SK-N-SH (cell line): Measurements from ENCODE around the gene GIGYF1. TPM values are rescaled to one million over a fixed set of nuclear protein-coding genes. Genes with fewer than 3 reads are reported as not detected.
A peak's percentile ranks its signal among the peaks of the same experiment; 100 is the strongest.

Experiments used
- CTCF ChIA-PET: fragments of 300-600, 350-600 bp; formaldehyde crosslinking; extraction: SDS; loops from one replicate; lab custom pipeline; 2021; lab: Yijun Ruan, JAX
- POLR2A ChIA-PET: fragments of 350-600 bp; sonication (Branson Sonifier 250); formaldehyde crosslinking; extraction: SDS; loops from one replicate; lab custom pipeline; 2020; ENCODE audit warnings: antibody characterized with exemption, inconsistent platforms; lab: Yijun Ruan, JAX
- DNase-seq: peaks from one replicate; pipeline ENCODE4 v3.0.0; 2012
- H2AFZ ChIP-seq: fragments of 200-600 bp; sonication (generic); 2 replicates; pipeline ENCODE4 v1.8.1; 2016; ENCODE audit warnings: antibody characterized with exemption, mild to moderate bottlenecking, low read depth
- H3F3A ChIP-seq: fragments of 200-600 bp; sonication (generic); replicated peaks from 2 replicates; pipeline ENCODE3; 2016; ENCODE audit warnings: antibody characterized with exemption, mild to moderate bottlenecking; ENCODE audit not compliant: insufficient read depth
- H3K27ac ChIP-seq, 2 experiments: fragments of 200-500 bp in 1 of 2; fragments of 200-600 bp in 1 of 2; sonication (Bioruptor generic) in 1 of 2; sonication (generic), shearing (Covaris generic) in 1 of 2; 2 replicates each; pipeline versions ENCODE4 v1.5.1 to v1.6.1; 2014 to 2016; ENCODE audit warnings: low read depth in 2 of 2, inconsistent platforms in 1 of 2, low read length in 1 of 2, mild to moderate bottlenecking in 1 of 2, mixed read lengths in 1 of 2
- H3K27me3 ChIP-seq: fragments of 200-600 bp; sonication (generic), shearing (Covaris generic); 2 replicates; pipeline ENCODE4 v1.6.1; 2016; ENCODE audit warnings: mixed run types; ENCODE audit not compliant: insufficient read depth
- H3K36me3 ChIP-seq, 2 experiments: fragments of 200-500 bp in 1 of 2; fragments of 200-600 bp in 1 of 2; sonication (Bioruptor generic) in 1 of 2; sonication (generic) in 1 of 2; replicated peaks in 1 of 2; 2 replicates each; pipeline versions ENCODE3 to v1.5.1; 2014 to 2016; ENCODE audit warnings: low read length in 1 of 2, mild to moderate bottlenecking in 1 of 2; ENCODE audit not compliant: insufficient read depth in 2 of 2, control insufficient read depth in 1 of 2
- H3K4me1 ChIP-seq, 2 experiments: fragments of 200-500 bp in 1 of 2; fragments of 200-600 bp in 1 of 2; sonication (Bioruptor generic) in 1 of 2; sonication (generic), shearing (Covaris generic) in 1 of 2; 2 replicates each; pipeline versions ENCODE4 v1.5.1 to v1.6.1; 2014 to 2016; ENCODE audit warnings: low read depth in 1 of 2, low read length in 1 of 2, mixed run types in 1 of 2; ENCODE audit not compliant: insufficient read depth in 2 of 2, control insufficient read depth in 1 of 2
- H3K4me2 ChIP-seq: fragments of 200-600 bp; sonication (generic), shearing (Covaris generic); 2 replicates; pipeline ENCODE4 v1.6.1; 2017; ENCODE audit warnings: mixed run types
- H3K4me3 ChIP-seq, 2 experiments: fragments of 200-500 bp in 1 of 2; fragments of 200-600 bp in 1 of 2; sonication (Bioruptor generic) in 1 of 2; sonication (generic), shearing (Covaris generic) in 1 of 2; 2 replicates each; pipeline versions ENCODE4 v1.5.1 to v1.8.1; 2014 to 2016; ENCODE audit warnings: low read depth in 2 of 2, inconsistent platforms in 1 of 2, low read length in 1 of 2, mild to moderate bottlenecking in 1 of 2, mixed read lengths in 1 of 2, moderate library complexity in 1 of 2
- H3K79me2 ChIP-seq: fragments of 200-600 bp; sonication (generic); 2 replicates; pipeline ENCODE4 v1.8.1; 2017; ENCODE audit warnings: mild to moderate bottlenecking; ENCODE audit not compliant: insufficient read depth
- H3K9ac ChIP-seq: fragments of 200-600 bp; sonication (generic); 2 replicates; pipeline ENCODE4 v1.6.1; 2017; ENCODE audit warnings: mixed run types
- H3K9me2 ChIP-seq: fragments of 200-600 bp; sonication (generic); 2 replicates; pipeline ENCODE4 v1.6.1; 2017; ENCODE audit warnings: mixed run types
- H3K9me3 ChIP-seq: fragments of 200-600 bp; sonication (generic); 2 replicates; pipeline ENCODE4 v1.6.1; 2017; ENCODE audit warnings: mixed run types, mild to moderate bottlenecking, moderate library complexity
- H4K20me1 ChIP-seq: fragments of 200-600 bp; sonication (generic); 2 replicates; pipeline ENCODE4 v1.6.1; 2017; ENCODE audit warnings: mild to moderate bottlenecking, mixed run types; ENCODE audit not compliant: insufficient read depth
- CHD2 ChIP-seq: fragments of 150-350 bp; IDR thresholded peaks from 2 replicates; pipeline ENCODE4 v1.6.1; 2018; ENCODE audit warnings: low read length; ENCODE audit not compliant: partially characterized antibody
- CTCF ChIP-seq: fragments of 200-600 bp; sonication (generic); IDR thresholded peaks from 2 replicates; pipeline ENCODE4 v1.6.1; 2017; ENCODE audit warnings: antibody characterized with exemption, mild to moderate bottlenecking, moderate library complexity
- FOSL2 ChIP-seq: IDR thresholded peaks from 2 replicates; pipeline ENCODE4 v1.4.0; 2012; ENCODE audit warnings: low read depth, mild to moderate bottlenecking, moderate library complexity, borderline replicate concordance
- FOXJ3 ChIP-seq: sonication (generic); formaldehyde crosslinking; IDR thresholded peaks from 2 replicates; pipeline ENCODE4 v1.5.1; 2020; ENCODE audit warnings: mild to moderate bottlenecking, missing genetic modification reagents
- FOXM1 ChIP-seq: IDR thresholded peaks from 2 replicates; pipeline ENCODE4 v1.4.0; 2012; ENCODE audit warnings: low read depth, mild to moderate bottlenecking
- GATA2 ChIP-seq: sonication (generic); formaldehyde crosslinking; IDR thresholded peaks from 2 replicates; pipeline ENCODE4 v1.5.0; 2020; ENCODE audit warnings: mild to moderate bottlenecking, missing genetic modification reagents
- IRF3 ChIP-seq: fragments of 150-350 bp; IDR thresholded peaks from 2 replicates; pipeline ENCODE4 v1.6.1; 2016; ENCODE audit warnings: mild to moderate bottlenecking, low read depth, low read length
- MAX ChIP-seq: IDR thresholded peaks from 2 replicates; pipeline ENCODE4 v1.4.0; 2012; ENCODE audit warnings: low read depth
- MEF2A ChIP-seq: IDR thresholded peaks from 2 replicates; pipeline ENCODE4 v1.4.0; 2012; ENCODE audit warnings: low read depth, borderline replicate concordance
- MXI1 ChIP-seq: IDR thresholded peaks from 2 replicates; pipeline ENCODE4 v1.6.1; 2012; ENCODE audit warnings: mild to moderate bottlenecking, low read depth, low read length, improper control_type of control experiment
- NFIC ChIP-seq: IDR thresholded peaks from 2 replicates; pipeline ENCODE4 v1.4.0; 2012; ENCODE audit warnings: borderline replicate concordance
- PBX3 ChIP-seq: IDR thresholded peaks from 2 replicates; pipeline ENCODE4; 2012
- POLR2AphosphoS5 ChIP-seq: IDR thresholded peaks from 2 replicates; pipeline ENCODE4 v1.6.1; 2012; ENCODE audit warnings: low read depth, low read length
- RFX5 ChIP-seq: IDR thresholded peaks from 2 replicates; pipeline ENCODE4 v1.6.1; 2012; ENCODE audit warnings: mild to moderate bottlenecking, improper control_type of control experiment, low read length
- SIN3A ChIP-seq: IDR thresholded peaks from 2 replicates; pipeline ENCODE4 v1.6.1; 2012; ENCODE audit warnings: low read depth, mild to moderate bottlenecking, low read length, moderate library complexity, borderline replicate concordance
- TEAD4 ChIP-seq: IDR thresholded peaks from 2 replicates; pipeline ENCODE4 v1.4.0; 2012; ENCODE audit warnings: mild to moderate bottlenecking, borderline replicate concordance; ENCODE audit not compliant: insufficient read depth
- USF1 ChIP-seq: IDR thresholded peaks from 2 replicates; pipeline ENCODE4 v1.4.0; 2012; ENCODE audit warnings: low read depth, borderline replicate concordance
- USF2 ChIP-seq: fragments of 150-350 bp; IDR thresholded peaks from 2 replicates; pipeline ENCODE4 v1.6.1; 2017; ENCODE audit warnings: antibody characterized with exemption, low read length, low read depth, borderline replicate concordance
- WGBS: methylation state at CpG from one replicate; pipeline ENCODE4 v1.1.6; 2017; ENCODE audit warnings: low lambda C conversion rate; 5-methylcytosine and 5-hydroxymethylcytosine counted together
- polyA plus RNA-seq, 3 experiments: library from polyadenylated mRNA; depleted of rRNA; stranded (reverse); fragments of >200 nt; gene quantifications; 2 replicates each; pipeline ENCODE4 v1.2.3, GENCODE V29; 2012

GIGYF1 gene
- polyA plus RNA-seq, 1 of the 3 experiments (the other 2 are of a cell fraction): 19.4 TPM

GRCh38 chr7:100684534-100685042, 9.5 kb downstream of the GIGYF1 start:
- 95% methylated on average over 16 of the region's 16 CpGs for whole genome bisulfite sequencing
- Histone ChIP-seq H3F3A (peaks cover 30% of the 10 kb centered on the region), H3K9ac (no peak overlapping the region), H3K27ac (no peak overlapping the region; a peak in 1 of 4 replicates), H3K4me2 (no peak overlapping the region), H3K4me3 (no peak overlapping the region), H3K4me1 (peaks cover 0 to 5% of the 10 kb centered on the region in 2 experiments; a peak in 1 of 4 replicates), H3K79me2 (peaks cover 19% of the 10 kb centered on the region), H3K36me3 (peaks cover 25 to 97% of the 10 kb centered on the region in 2 experiments), H3K9me2 (no peaks in the 10 kb centered on the region), H3K9me3 (no peaks in the 10 kb centered on the region), H4K20me1 (peaks cover 34% of the 10 kb centered on the region), H2AFZ (no peak overlapping the region), H3K27me3 (no peaks in the 10 kb centered on the region)
- CTCF ChIA-PET: interaction anchor here (0.7 to 10.5 kb wide), 8 partner anchors 8 to 202 kb away, joined by 3 to 227 read pairs (median 5); partner anchors contain the start of genes GIGYF1, MOSPD3 and POP7
- DNase-seq: no peak
- POLR2A ChIA-PET: no interaction called here
- TF ChIP-seq CHD2 (no peak), TEAD4 (no peak), MXI1 (no peak), RFX5 (no peak)

GRCh38 chr7:100683659-100684533, 10.2 kb downstream of the GIGYF1 start:
- DNase-seq: peak; percentile 44
- Histone ChIP-seq H3K36me3 (peaks cover 30 to 99% of the 10 kb centered on the region in 2 experiments), H3K9me3 (no peaks in the 10 kb centered on the region), H2AFZ (no peak overlapping the region), H3K4me2 (no peak overlapping the region), H3K79me2 (peaks cover 12% of the 10 kb centered on the region), H3F3A (peaks cover 37% of the 10 kb centered on the region), H3K27ac (no peak overlapping the region), H3K9me2 (no peaks in the 10 kb centered on the region), H3K4me3 (no peak overlapping the region), H3K4me1 (peaks cover 0 to 12% of the 10 kb centered on the region in 2 experiments; a peak in 1 of 4 replicates), H3K27me3 (no peaks in the 10 kb centered on the region), H4K20me1 (peaks cover 34% of the 10 kb centered on the region), H3K9ac (no peak overlapping the region)
- CTCF ChIA-PET: interaction anchor here (0.9 to 10.5 kb wide), 9 partner anchors 9 to 169 kb away, joined by 3 to 227 read pairs (median 5); partner anchors contain the start of genes GIGYF1, MOSPD3, POP7 and SLC12A9
- WGBS: 96% methylated on average over 29 of the region's 37 CpGs
- POLR2A ChIA-PET: interaction anchor here (0.7 to 1.8 kb wide), 4 partner anchors 9 to 105 kb away, joined by 3 to 9 read pairs (median 4); no protein-coding TSS in a partner anchor
- no peak for TF ChIP-seq CTCF
- TF ChIP-seq FOXM1: no peak
- no peak for TF ChIP-seq SIN3A
- TF ChIP-seq NFIC: no peak
- TF ChIP-seq IRF3: no peak
- TF ChIP-seq USF1: no peak
- TF ChIP-seq POLR2AphosphoS5: no peak
- TF ChIP-seq MEF2A: no peak
- no peak for TF ChIP-seq TEAD4
- TF ChIP-seq CHD2: no peak
- TF ChIP-seq FOSL2: no peak
- TF ChIP-seq FOXJ3 (CRISPR knock-in tag): no peak
- TF ChIP-seq PBX3: no peak
- TF ChIP-seq MAX: no peak
- no peak for TF ChIP-seq USF2
- no peak for TF ChIP-seq MXI1
- TF ChIP-seq GATA2 (CRISPR knock-in tag): no peak
